ENCODE measurements around the gene LRRC42.

DNA sequence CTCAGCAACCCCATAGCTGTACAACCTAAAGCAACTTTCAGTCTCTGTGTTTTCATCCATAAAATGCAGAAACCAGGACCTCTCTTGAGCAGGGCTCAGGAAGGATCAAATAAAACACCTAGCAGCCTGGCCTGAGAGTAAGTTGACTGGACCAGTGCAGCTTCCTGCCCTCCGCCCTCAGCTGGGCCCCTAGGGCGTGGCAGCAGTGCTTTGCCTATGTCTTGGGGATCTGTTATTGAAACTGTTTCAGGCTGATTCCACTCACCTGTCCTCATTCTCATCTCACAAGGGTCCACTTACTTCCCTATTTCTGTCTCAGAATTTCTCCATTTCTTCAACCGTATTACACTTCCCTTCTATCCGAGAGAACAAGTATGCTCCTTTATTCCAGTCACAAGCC, 17.3 kb downstream of the LRRC42 start:
- no peak for TF ChIP-seq POLR2A (IDR thresholded peaks at IDR 0.05)
- TF ChIP-seq, protein P1, sequence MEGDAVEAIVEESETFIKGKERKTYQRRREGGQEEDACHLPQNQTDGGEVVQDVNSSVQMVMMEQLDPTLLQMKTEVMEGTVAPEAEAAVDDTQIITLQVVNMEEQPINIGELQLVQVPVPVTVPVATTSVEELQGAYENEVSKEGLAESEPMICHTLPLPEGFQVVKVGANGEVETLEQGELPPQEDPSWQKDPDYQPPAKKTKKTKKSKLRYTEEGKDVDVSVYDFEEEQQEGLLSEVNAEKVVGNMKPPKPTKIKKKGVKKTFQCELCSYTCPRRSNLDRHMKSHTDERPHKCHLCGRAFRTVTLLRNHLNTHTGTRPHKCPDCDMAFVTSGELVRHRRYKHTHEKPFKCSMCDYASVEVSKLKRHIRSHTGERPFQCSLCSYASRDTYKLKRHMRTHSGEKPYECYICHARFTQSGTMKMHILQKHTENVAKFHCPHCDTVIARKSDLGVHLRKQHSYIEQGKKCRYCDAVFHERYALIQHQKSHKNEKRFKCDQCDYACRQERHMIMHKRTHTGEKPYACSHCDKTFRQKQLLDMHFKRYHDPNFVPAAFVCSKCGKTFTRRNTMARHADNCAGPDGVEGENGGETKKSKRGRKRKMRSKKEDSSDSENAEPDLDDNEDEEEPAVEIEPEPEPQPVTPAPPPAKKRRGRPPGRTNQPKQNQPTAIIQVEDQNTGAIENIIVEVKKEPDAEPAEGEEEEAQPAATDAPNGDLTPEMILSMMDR (IDR thresholded peaks at IDR 0.05): no peak
